SK-N-SH (cell line): Measurements from ENCODE around the gene CASP7. TPM values are rescaled to one million over a fixed set of nuclear protein-coding genes. Genes with fewer than 3 reads are reported as not detected.

Source experiments
- CTCF ChIA-PET: fragments of 300-600, 350-600 bp; formaldehyde crosslinking; extraction: SDS; loops from one replicate; lab custom pipeline; 2021; lab: Yijun Ruan, JAX
- POLR2A ChIA-PET: fragments of 350-600 bp; sonication (Branson Sonifier 250); formaldehyde crosslinking; extraction: SDS; loops from one replicate; lab custom pipeline; 2020; ENCODE audit warnings: antibody characterized with exemption, inconsistent platforms; lab: Yijun Ruan, JAX
- DNase-seq: peaks from one replicate; pipeline ENCODE4 v3.0.0; 2012
- H2AFZ ChIP-seq: fragments of 200-600 bp; sonication (generic); 2 replicates; pipeline ENCODE4 v1.8.1; 2016; ENCODE audit warnings: antibody characterized with exemption, mild to moderate bottlenecking, low read depth
- H3F3A ChIP-seq: fragments of 200-600 bp; sonication (generic); replicated peaks from 2 replicates; pipeline ENCODE3; 2016; ENCODE audit warnings: antibody characterized with exemption, mild to moderate bottlenecking; ENCODE audit not compliant: insufficient read depth
- H3K27ac ChIP-seq, 2 experiments: fragments of 200-500 bp in 1 of 2; fragments of 200-600 bp in 1 of 2; sonication (Bioruptor generic) in 1 of 2; sonication (generic), shearing (Covaris generic) in 1 of 2; 2 replicates each; pipeline versions ENCODE4 v1.5.1 to v1.6.1; 2014 to 2016; ENCODE audit warnings: low read depth in 2 of 2, inconsistent platforms in 1 of 2, low read length in 1 of 2, mild to moderate bottlenecking in 1 of 2, mixed read lengths in 1 of 2
- H3K27me3 ChIP-seq: fragments of 200-600 bp; sonication (generic), shearing (Covaris generic); 2 replicates; pipeline ENCODE4 v1.6.1; 2016; ENCODE audit warnings: mixed run types; ENCODE audit not compliant: insufficient read depth
- H3K36me3 ChIP-seq, 2 experiments: fragments of 200-500 bp in 1 of 2; fragments of 200-600 bp in 1 of 2; sonication (Bioruptor generic) in 1 of 2; sonication (generic) in 1 of 2; replicated peaks in 1 of 2; 2 replicates each; pipeline versions ENCODE3 to v1.5.1; 2014 to 2016; ENCODE audit warnings: low read length in 1 of 2, mild to moderate bottlenecking in 1 of 2; ENCODE audit not compliant: insufficient read depth in 2 of 2, control insufficient read depth in 1 of 2
- H3K4me1 ChIP-seq, 2 experiments: fragments of 200-500 bp in 1 of 2; fragments of 200-600 bp in 1 of 2; sonication (Bioruptor generic) in 1 of 2; sonication (generic), shearing (Covaris generic) in 1 of 2; 2 replicates each; pipeline versions ENCODE4 v1.5.1 to v1.6.1; 2014 to 2016; ENCODE audit warnings: low read depth in 1 of 2, low read length in 1 of 2, mixed run types in 1 of 2; ENCODE audit not compliant: insufficient read depth in 2 of 2, control insufficient read depth in 1 of 2
- H3K4me2 ChIP-seq: fragments of 200-600 bp; sonication (generic), shearing (Covaris generic); 2 replicates; pipeline ENCODE4 v1.6.1; 2017; ENCODE audit warnings: mixed run types
- H3K4me3 ChIP-seq, 2 experiments: fragments of 200-500 bp in 1 of 2; fragments of 200-600 bp in 1 of 2; sonication (Bioruptor generic) in 1 of 2; sonication (generic), shearing (Covaris generic) in 1 of 2; 2 replicates each; pipeline versions ENCODE4 v1.5.1 to v1.8.1; 2014 to 2016; ENCODE audit warnings: low read depth in 2 of 2, inconsistent platforms in 1 of 2, low read length in 1 of 2, mild to moderate bottlenecking in 1 of 2, mixed read lengths in 1 of 2, moderate library complexity in 1 of 2
- H3K79me2 ChIP-seq: fragments of 200-600 bp; sonication (generic); 2 replicates; pipeline ENCODE4 v1.8.1; 2017; ENCODE audit warnings: mild to moderate bottlenecking; ENCODE audit not compliant: insufficient read depth
- H3K9ac ChIP-seq: fragments of 200-600 bp; sonication (generic); 2 replicates; pipeline ENCODE4 v1.6.1; 2017; ENCODE audit warnings: mixed run types
- H3K9me2 ChIP-seq: fragments of 200-600 bp; sonication (generic); 2 replicates; pipeline ENCODE4 v1.6.1; 2017; ENCODE audit warnings: mixed run types
- H3K9me3 ChIP-seq: fragments of 200-600 bp; sonication (generic); 2 replicates; pipeline ENCODE4 v1.6.1; 2017; ENCODE audit warnings: mixed run types, mild to moderate bottlenecking, moderate library complexity
- H4K20me1 ChIP-seq: fragments of 200-600 bp; sonication (generic); 2 replicates; pipeline ENCODE4 v1.6.1; 2017; ENCODE audit warnings: mild to moderate bottlenecking, mixed run types; ENCODE audit not compliant: insufficient read depth
- ELF1 ChIP-seq: IDR thresholded peaks from 2 replicates; pipeline ENCODE4 v1.4.0; 2012
- EP300 ChIP-seq, 2 experiments: IDR thresholded peaks; 2 replicates each; pipeline versions ENCODE4 v1.4.0 to v1.6.1; 2012; ENCODE audit warnings: borderline replicate concordance in 1 of 2, low read depth in 1 of 2, low read length in 1 of 2
- FOXM1 ChIP-seq: IDR thresholded peaks from 2 replicates; pipeline ENCODE4 v1.4.0; 2012; ENCODE audit warnings: low read depth, mild to moderate bottlenecking
- GABPA ChIP-seq: IDR thresholded peaks from 2 replicates; pipeline ENCODE4 v1.4.0; 2012; ENCODE audit warnings: low read depth, mild to moderate bottlenecking
- GATA2 ChIP-seq: sonication (generic); formaldehyde crosslinking; IDR thresholded peaks from 2 replicates; pipeline ENCODE4 v1.5.0; 2020; ENCODE audit warnings: mild to moderate bottlenecking, missing genetic modification reagents
- IRF3 ChIP-seq: fragments of 150-350 bp; IDR thresholded peaks from 2 replicates; pipeline ENCODE4 v1.6.1; 2016; ENCODE audit warnings: mild to moderate bottlenecking, low read depth, low read length
- JUND ChIP-seq: IDR thresholded peaks from 2 replicates; pipeline ENCODE4 v1.4.0; 2012
- MEF2A ChIP-seq: IDR thresholded peaks from 2 replicates; pipeline ENCODE4 v1.4.0; 2012; ENCODE audit warnings: low read depth, borderline replicate concordance
- MXI1 ChIP-seq: IDR thresholded peaks from 2 replicates; pipeline ENCODE4 v1.6.1; 2012; ENCODE audit warnings: mild to moderate bottlenecking, low read depth, low read length, improper control_type of control experiment
- NFIC ChIP-seq: IDR thresholded peaks from 2 replicates; pipeline ENCODE4 v1.4.0; 2012; ENCODE audit warnings: borderline replicate concordance
- NRF1 ChIP-seq: IDR thresholded peaks from 2 replicates; pipeline ENCODE4 v1.6.1; 2012; ENCODE audit warnings: low read depth, mild to moderate bottlenecking, low read length
- PBX3 ChIP-seq: IDR thresholded peaks from 2 replicates; pipeline ENCODE4; 2012
- RCOR1 ChIP-seq: fragments of 150-350 bp; IDR thresholded peaks from 2 replicates; pipeline ENCODE4 v1.6.1; 2017; ENCODE audit warnings: antibody characterized with exemption, low read length
- REST ChIP-seq: IDR thresholded peaks from 2 replicates; pipeline ENCODE4 v1.6.1; 2012; ENCODE audit warnings: mild to moderate bottlenecking, low read depth, low read length, moderate library complexity
- TCF12 ChIP-seq: IDR thresholded peaks from 2 replicates; pipeline ENCODE4 v1.4.0; 2012
- ZBTB33 ChIP-seq: IDR thresholded peaks from 2 replicates; pipeline ENCODE4 v1.4.0; 2012; ENCODE audit warnings: low read depth, borderline replicate concordance
- WGBS: methylation state at CpG from one replicate; pipeline ENCODE4 v1.1.6; 2017; ENCODE audit warnings: low lambda C conversion rate; 5-methylcytosine and 5-hydroxymethylcytosine counted together
- polyA plus RNA-seq, 3 experiments: library from polyadenylated mRNA; depleted of rRNA; stranded (reverse); fragments of >200 nt; gene quantifications; 2 replicates each; pipeline ENCODE4 v1.2.3, GENCODE V29; 2012

The CASP7 gene
- polyA plus RNA-seq, 1 of the 3 experiments (the other 2 are of a cell fraction): 15.1 TPM

GRCh38 chr10:113751181-113751732, 71.5 kb downstream of the CASP7 start, which contains the start of gene PLEKHS1:
Gene PLEKHS1 (plus strand): TSS chr10:113751682. CDS start chr10:113755278, 3,596 bp downstream.
- H3K27ac ChIP-seq: no peak within 1 kb of the TSS
- POLR2A ChIA-PET: no interaction called here
- no peaks in the 10 kb centered on the region for H4K20me1 ChIP-seq
- no peaks in the 10 kb centered on the region for H3K79me2 ChIP-seq
- CTCF ChIA-PET: interaction anchor here (0.7 to 1.2 kb wide), 2 partner anchors 44 to 46 kb away, joined by 3 read pairs; no protein-coding TSS in a partner anchor
- no peak for DNase-seq
- no peak within 1 kb of the TSS for H2AFZ ChIP-seq
- H3K4me1 ChIP-seq: peaks cover 5 to 6% of the 10 kb centered on the region in 2 experiments; a peak in 2 of 4 replicates
- no peaks in the 10 kb centered on the region for H3K9me3 ChIP-seq
- WGBS: 93% methylated on average over 3 of the region's 3 CpGs
- H3K36me3 ChIP-seq: no peaks in the 10 kb centered on the region
- no peak within 1 kb of the TSS for H3K4me3 ChIP-seq
- TF ChIP-seq REST (no peak), FOXM1 (no peak), ZBTB33 (no peak), MXI1 (no peak), JUND (no peak), TCF12 (no peak), MEF2A (no peak), NFIC (no peak), IRF3 (no peak), PBX3 (no peak), GABPA (no peak), ELF1 (no peak), NRF1 (no peak), RCOR1 (no peak), EP300 (IDR thresholded peaks at IDR 0.05; ENCODE audit: borderline replicate concordance in 1 of 2, low read depth in 1 of 2, low read length in 1 of 2) (no peak), GATA2 (no peak)
- no peaks in the 10 kb centered on the region for H3K9me2 ChIP-seq
- no peaks in the 10 kb centered on the region for H3K27me3 ChIP-seq
- H3F3A ChIP-seq: peaks cover 5% of the 10 kb centered on the region
- H3K9ac ChIP-seq: no peak within 1 kb of the TSS
- no peak within 1 kb of the TSS for H3K4me2 ChIP-seq
